Measurements from ENCODE around the gene A2M. TPM values are rescaled to one million over a fixed set of nuclear protein-coding genes. Genes with fewer than 3 reads are reported as not detected.

A2M gene
- total RNA-seq, 1 experiment from 2014 or later, result 1.2 TPM

DNA sequence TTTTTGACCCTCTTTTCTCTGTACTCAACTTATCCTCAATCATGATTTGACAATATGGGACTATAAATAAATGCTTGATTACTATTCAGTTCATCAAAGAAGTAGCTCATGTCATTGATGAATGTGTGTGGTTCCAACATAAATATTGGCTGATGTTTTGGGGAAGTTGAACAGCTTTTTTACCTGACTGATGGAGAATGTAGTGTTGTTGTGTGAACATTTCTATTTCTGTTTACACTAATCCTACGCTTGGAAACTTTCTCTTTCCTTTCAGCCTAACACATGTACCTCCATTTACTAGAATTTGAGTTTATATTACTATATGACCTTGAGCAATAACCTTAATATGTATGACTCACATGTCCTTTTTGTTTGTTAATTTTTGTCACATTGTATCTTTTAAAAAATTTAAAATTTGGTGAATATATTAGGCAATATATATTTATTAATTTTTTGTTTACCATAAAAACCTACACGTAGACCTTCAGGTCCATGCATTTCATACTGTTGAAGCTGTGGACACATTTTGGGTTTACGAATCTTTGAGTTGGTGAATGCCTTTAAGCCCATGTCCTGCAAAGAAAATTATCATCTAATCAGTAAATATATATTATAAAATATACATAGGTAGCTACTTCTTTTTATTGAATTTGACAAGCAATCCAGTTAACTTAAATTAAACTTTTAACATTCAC, 21.1 kb downstream of the A2M start:
- no peak overlapping the region for H3K4me2 ChIP-seq (ENCODE audit: insufficient read depth, insufficient read length, low read length)
- H3K18ac ChIP-seq (ENCODE audit: insufficient read length, low read depth, low read length), result no peak overlapping the region
- no peak overlapping the region for H2AFZ ChIP-seq (ENCODE audit: low read length)
- H3K79me2 ChIP-seq (ENCODE audit: insufficient read depth, low read length), result no peaks in the 10 kb centered on the region
- no peak overlapping the region for H4K5ac ChIP-seq (ENCODE audit: insufficient read length, low read depth, low read length)
- H4K91ac ChIP-seq (ENCODE audit: insufficient read length, low read depth, low read length), result no peak overlapping the region
- H3K36me3 Mint-ChIP-seq (ENCODE audit: insufficient read depth in 1 of 3, low read depth in 3 of 3), result no peaks in the 10 kb centered on the region
- no peak overlapping the region for H2BK120ac ChIP-seq (ENCODE audit: low read depth, low read length, poor library complexity, severe bottlenecking)
- H3K4me1 ChIP-seq (ENCODE audit: insufficient read depth, low read length), result no peaks in the 10 kb centered on the region
- H2AK5ac ChIP-seq (ENCODE audit: insufficient read length, low read length), result no peak overlapping the region
- H4K8ac ChIP-seq (replicated peaks; ENCODE audit: insufficient read length, low read depth, low read length), result no peak overlapping the region
- H3K4me1 Mint-ChIP-seq, result peaks cover 3 to 4% of the 10 kb centered on the region in 2 experiments; a peak in 2 of 4 replicates
- H3K9ac ChIP-seq (ENCODE audit: extremely low read depth, insufficient read length, low read length), result no peak overlapping the region
- H3K79me1 ChIP-seq (ENCODE audit: insufficient read depth, low read depth, low read length, poor library complexity, severe bottlenecking), result no peaks in the 10 kb centered on the region
- H3K4me3 Mint-ChIP-seq, result no peak overlapping the region
- no peak for DNase-seq
- no peak overlapping the region for H2BK15ac ChIP-seq (ENCODE audit: low read depth, low read length)
- no CpG with 5 or more reads among the region's 3 CpGs for WGBS (ENCODE audit: extremely low coverage, insufficient read length, low lambda C conversion rate)
- no peak overlapping the region for H3K23ac ChIP-seq (ENCODE audit: insufficient read length, low read depth, low read length)
- no peaks in the 10 kb centered on the region for H3K23me2 ChIP-seq (ENCODE audit: insufficient read length, low read depth, low read length, poor library complexity, severe bottlenecking)
- H3K9me3 Mint-ChIP-seq, result no peaks in the 10 kb centered on the region
- TF ChIP-seq, protein P1, sequence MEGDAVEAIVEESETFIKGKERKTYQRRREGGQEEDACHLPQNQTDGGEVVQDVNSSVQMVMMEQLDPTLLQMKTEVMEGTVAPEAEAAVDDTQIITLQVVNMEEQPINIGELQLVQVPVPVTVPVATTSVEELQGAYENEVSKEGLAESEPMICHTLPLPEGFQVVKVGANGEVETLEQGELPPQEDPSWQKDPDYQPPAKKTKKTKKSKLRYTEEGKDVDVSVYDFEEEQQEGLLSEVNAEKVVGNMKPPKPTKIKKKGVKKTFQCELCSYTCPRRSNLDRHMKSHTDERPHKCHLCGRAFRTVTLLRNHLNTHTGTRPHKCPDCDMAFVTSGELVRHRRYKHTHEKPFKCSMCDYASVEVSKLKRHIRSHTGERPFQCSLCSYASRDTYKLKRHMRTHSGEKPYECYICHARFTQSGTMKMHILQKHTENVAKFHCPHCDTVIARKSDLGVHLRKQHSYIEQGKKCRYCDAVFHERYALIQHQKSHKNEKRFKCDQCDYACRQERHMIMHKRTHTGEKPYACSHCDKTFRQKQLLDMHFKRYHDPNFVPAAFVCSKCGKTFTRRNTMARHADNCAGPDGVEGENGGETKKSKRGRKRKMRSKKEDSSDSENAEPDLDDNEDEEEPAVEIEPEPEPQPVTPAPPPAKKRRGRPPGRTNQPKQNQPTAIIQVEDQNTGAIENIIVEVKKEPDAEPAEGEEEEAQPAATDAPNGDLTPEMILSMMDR (conservative IDR thresholded peaks at IDR 0.05), result no peak
- no peak overlapping the region for H3K56ac ChIP-seq (ENCODE audit: insufficient read length, low read depth, low read length)
- no peaks in the 10 kb centered on the region for H3K9me3 ChIP-seq (ENCODE audit: control insufficient read depth, low read depth, low read length)
- no peak overlapping the region for H3K14ac ChIP-seq (ENCODE audit: insufficient read depth, low read length)
- no peak overlapping the region for H3T11ph ChIP-seq (ENCODE audit: low read length)
- H4K20me1 ChIP-seq (ENCODE audit: control insufficient read depth, insufficient read depth, insufficient read length), result no peaks in the 10 kb centered on the region
- no peak overlapping the region for H2BK12ac ChIP-seq (ENCODE audit: insufficient read length, low read depth, low read length)
- H3K27me3 Mint-ChIP-seq (ENCODE audit: low read depth), result no peaks in the 10 kb centered on the region; the same call in 1 of the 2 replicates
- H3K27ac ChIP-seq (ENCODE audit: insufficient read length, low read depth, low read length), result no peak overlapping the region
- no peak overlapping the region for H3K27ac Mint-ChIP-seq
- H3K4ac ChIP-seq (ENCODE audit: low read depth, low read length), result no peak overlapping the region
- H2BK5ac ChIP-seq (ENCODE audit: insufficient read length, low read length), result no peak overlapping the region
- H3K27me3 ChIP-seq (ENCODE audit: insufficient read depth, low read length), result no peaks in the 10 kb centered on the region
- no peak overlapping the region for H2BK20ac ChIP-seq (ENCODE audit: low read depth, low read length, poor library complexity, severe bottlenecking)

Data from H9 (cell line).